Measurements from ENCODE around the gene CNTNAP5. TPM values are rescaled to one million over a fixed set of nuclear protein-coding genes. Genes with fewer than 3 reads are reported as not detected.

The CNTNAP5 gene
- total RNA-seq: not detected in 2 replicates

DNA sequence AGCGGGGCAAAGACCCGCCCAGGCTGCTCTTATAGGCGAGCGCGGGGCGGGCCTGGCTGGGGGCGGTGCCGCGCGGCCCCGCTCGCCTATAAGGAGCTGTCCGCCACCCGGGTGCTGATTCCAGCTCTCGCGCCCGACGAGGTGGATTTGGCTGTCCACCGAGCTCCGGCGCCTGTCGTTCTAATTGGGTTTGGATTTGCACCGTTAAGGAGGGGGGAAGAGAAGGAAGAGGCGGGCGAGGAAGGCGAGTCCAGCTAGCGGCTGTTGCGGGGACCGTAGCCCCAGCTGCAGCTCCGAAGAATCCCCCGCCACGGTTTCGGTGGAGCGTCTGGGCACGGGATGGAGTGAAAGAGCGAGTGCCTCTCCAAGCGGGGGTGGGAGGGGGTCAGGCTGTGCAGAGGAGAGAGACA, at the start of gene CNTNAP5:
TSS of gene CNTNAP5 (plus strand) at position 117 of the 410 bp plus-strand sequence. CDS start 364 bp downstream, outside the sequence.

Measured in epithelial cell of umbilical artery (primary cell).